HEK293T (cell line): Measurements from ENCODE around the gene ESAM.
"Not testable (repeated sequence)": the region's sequence is repeated elsewhere in the genome, so short reads cannot be mapped to it uniquely, and the experiment has no call there.

ENCODE experiments used
- CTCF ChIA-PET: fragments of 350-600 bp; formaldehyde crosslinking; extraction: SDS; loops from one replicate; lab custom pipeline; 2021; ENCODE audit warnings: antibody characterized with exemption, inconsistent platforms; lab: Yijun Ruan, JAX
- POLR2A ChIA-PET: fragments of 350-600 bp; formaldehyde crosslinking; extraction: SDS; loops from one replicate; lab custom pipeline; 2020; ENCODE audit warnings: antibody characterized with exemption, inconsistent platforms; lab: Yijun Ruan, JAX
- DNase-seq: peaks from one replicate; pipeline ENCODE4 v3.0.0; 2012; ENCODE audit warnings: mixed read lengths; ENCODE audit errors: extremely low spot score
- ARNT ChIP-seq: fragments of 450-650 bp; IDR thresholded peaks from 2 replicates; pipeline ENCODE4 v1.6.1; 2017; ENCODE audit warnings: mild to moderate bottlenecking
- BHLHE40 ChIP-seq: fragments of 450-650 bp; IDR thresholded peaks from 2 replicates; pipeline ENCODE4 v1.6.1; 2016; ENCODE audit warnings: mild to moderate bottlenecking, moderate library complexity, borderline replicate concordance
- CTBP1 ChIP-seq: fragments of 450-650 bp; IDR thresholded peaks from 2 replicates; pipeline ENCODE4 v1.6.1; 2016; ENCODE audit warnings: borderline replicate concordance
- ELF4 ChIP-seq: fragments of 450-650 bp; IDR thresholded peaks from 2 replicates; pipeline ENCODE4 v1.6.1; 2017; ENCODE audit warnings: antibody characterized with exemption
- FOXA1 ChIP-seq: fragments of 450-650 bp; IDR thresholded peaks from 2 replicates; pipeline ENCODE4 v1.6.1; 2016; ENCODE audit warnings: mild to moderate bottlenecking
- FOXK2 ChIP-seq: fragments of 450-650 bp; IDR thresholded peaks from 2 replicates; pipeline ENCODE4 v1.6.1; 2016; ENCODE audit warnings: mild to moderate bottlenecking
- FOXM1 ChIP-seq: fragments of 450-650 bp; IDR thresholded peaks from 2 replicates; pipeline ENCODE4 v1.6.1; 2017; ENCODE audit warnings: mild to moderate bottlenecking, borderline replicate concordance
- HDGF ChIP-seq: fragments of 450-650 bp; IDR thresholded peaks from 2 replicates; pipeline ENCODE4 v1.6.1; 2017; ENCODE audit warnings: antibody characterized with exemption, borderline replicate concordance
- L3MBTL2 ChIP-seq: fragments of 450-650 bp; conservative IDR thresholded peaks from 2 replicates; pipeline ENCODE4 v1.6.1; 2016; ENCODE audit warnings: mild to moderate bottlenecking
- LEF1 ChIP-seq: fragments of 450-650 bp; IDR thresholded peaks from 2 replicates; pipeline ENCODE4 v1.6.1; 2017; ENCODE audit warnings: mild to moderate bottlenecking, borderline replicate concordance
- NFRKB ChIP-seq: fragments of 450-650 bp; IDR thresholded peaks from 2 replicates; pipeline ENCODE4 v1.6.1; 2016; ENCODE audit warnings: mild to moderate bottlenecking, moderate library complexity
- SP1 ChIP-seq: fragments of 450-650 bp; IDR thresholded peaks from 2 replicates; pipeline ENCODE4 v1.6.1; 2017
- SUZ12 ChIP-seq: fragments of 450-650 bp; IDR thresholded peaks from 2 replicates; pipeline ENCODE4 v1.6.1; 2016; ENCODE audit warnings: mild to moderate bottlenecking
- TARDBP ChIP-seq: fragments of 450-650 bp; IDR thresholded peaks from 2 replicates; pipeline ENCODE4 v1.6.1; 2016
- ZNF384 ChIP-seq: fragments of 450-650 bp; IDR thresholded peaks from 2 replicates; pipeline ENCODE4 v1.6.1; 2016
- TF ChIP-seq, protein P1 (sequence below): fragments of 450-650 bp; IDR thresholded peaks from 2 replicates; pipeline ENCODE4 v1.6.1; 2016

ESAM gene

DNA sequence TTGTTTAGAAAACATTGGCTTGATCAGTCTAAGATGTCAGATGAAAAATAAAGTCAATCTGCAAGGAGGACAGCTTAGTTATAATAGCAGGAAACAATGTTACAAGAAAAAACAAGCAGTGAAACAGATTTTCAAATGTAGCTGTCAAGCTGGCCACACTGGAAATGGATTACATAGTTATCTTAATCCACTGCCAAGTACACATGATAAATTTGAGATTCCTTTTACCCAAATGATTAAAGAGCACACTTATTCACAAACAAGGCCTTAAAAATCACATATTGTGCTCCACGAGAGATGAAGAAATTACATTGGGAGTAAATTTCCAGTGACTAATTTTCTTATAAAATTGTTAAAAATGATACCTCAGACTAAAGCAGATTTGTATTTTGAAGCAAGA is 17.5 kb upstream of the ESAM start:
- DNase-seq = no peak
- ChIA-PET CTCF (interaction anchor here (1.7 kb wide), 1 partner anchor 16 kb away, joined by 8 read pairs; no protein-coding TSS in a partner anchor), POLR2A (interaction anchor here (1.4 kb wide), 1 partner anchor 16 kb away, joined by 3 read pairs; no protein-coding TSS in a partner anchor)
- no peak for TF ChIP-seq FOXK2
- TF ChIP-seq SUZ12 = no peak
- no peak for TF ChIP-seq LEF1
- TF ChIP-seq ZNF384 = no peak
- TF ChIP-seq TARDBP = no peak
- TF ChIP-seq, protein P1, sequence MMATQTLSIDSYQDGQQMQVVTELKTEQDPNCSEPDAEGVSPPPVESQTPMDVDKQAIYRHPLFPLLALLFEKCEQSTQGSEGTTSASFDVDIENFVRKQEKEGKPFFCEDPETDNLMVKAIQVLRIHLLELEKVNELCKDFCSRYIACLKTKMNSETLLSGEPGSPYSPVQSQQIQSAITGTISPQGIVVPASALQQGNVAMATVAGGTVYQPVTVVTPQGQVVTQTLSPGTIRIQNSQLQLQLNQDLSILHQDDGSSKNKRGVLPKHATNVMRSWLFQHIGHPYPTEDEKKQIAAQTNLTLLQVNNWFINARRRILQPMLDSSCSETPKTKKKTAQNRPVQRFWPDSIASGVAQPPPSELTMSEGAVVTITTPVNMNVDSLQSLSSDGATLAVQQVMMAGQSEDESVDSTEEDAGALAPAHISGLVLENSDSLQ = no peak
- TF ChIP-seq CTBP1 = no peak
- TF ChIP-seq ARNT = no peak
- TF ChIP-seq BHLHE40 = no peak

DNA sequence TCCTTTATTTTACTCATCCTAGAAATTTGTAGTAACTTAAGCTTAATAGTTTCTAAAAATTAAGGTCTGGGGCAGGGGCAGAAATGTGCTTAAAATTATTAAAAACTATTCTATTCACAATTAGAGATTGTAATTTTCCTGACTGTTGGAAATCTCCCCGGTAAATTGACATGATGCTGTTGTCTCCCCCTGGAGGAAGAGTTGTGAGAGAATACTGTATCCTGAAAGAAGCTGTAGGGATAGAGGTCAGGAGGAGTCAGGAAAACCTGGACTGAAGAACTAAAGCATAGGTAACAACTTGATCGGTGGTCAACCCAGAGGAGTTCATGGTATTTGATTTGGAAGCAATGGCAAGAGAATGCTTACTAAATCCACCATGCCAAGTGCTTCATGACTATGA is 16.2 kb upstream of the ESAM start:
- TF ChIP-seq L3MBTL2 = no peak
- TF ChIP-seq SP1 = no peak
- no peak for TF ChIP-seq ZNF384
- TF ChIP-seq FOXM1 = no peak
- no peak for TF ChIP-seq HDGF
- no peak for TF ChIP-seq BHLHE40
- no peak for TF ChIP-seq FOXK2
- no peak for TF ChIP-seq TARDBP
- POLR2A ChIA-PET = no interaction called here
- no peak for DNase-seq
- CTCF ChIA-PET = interaction anchor here (0.8 kb wide), 1 partner anchor 12 kb away, joined by 4 read pairs; no protein-coding TSS in a partner anchor

DNA sequence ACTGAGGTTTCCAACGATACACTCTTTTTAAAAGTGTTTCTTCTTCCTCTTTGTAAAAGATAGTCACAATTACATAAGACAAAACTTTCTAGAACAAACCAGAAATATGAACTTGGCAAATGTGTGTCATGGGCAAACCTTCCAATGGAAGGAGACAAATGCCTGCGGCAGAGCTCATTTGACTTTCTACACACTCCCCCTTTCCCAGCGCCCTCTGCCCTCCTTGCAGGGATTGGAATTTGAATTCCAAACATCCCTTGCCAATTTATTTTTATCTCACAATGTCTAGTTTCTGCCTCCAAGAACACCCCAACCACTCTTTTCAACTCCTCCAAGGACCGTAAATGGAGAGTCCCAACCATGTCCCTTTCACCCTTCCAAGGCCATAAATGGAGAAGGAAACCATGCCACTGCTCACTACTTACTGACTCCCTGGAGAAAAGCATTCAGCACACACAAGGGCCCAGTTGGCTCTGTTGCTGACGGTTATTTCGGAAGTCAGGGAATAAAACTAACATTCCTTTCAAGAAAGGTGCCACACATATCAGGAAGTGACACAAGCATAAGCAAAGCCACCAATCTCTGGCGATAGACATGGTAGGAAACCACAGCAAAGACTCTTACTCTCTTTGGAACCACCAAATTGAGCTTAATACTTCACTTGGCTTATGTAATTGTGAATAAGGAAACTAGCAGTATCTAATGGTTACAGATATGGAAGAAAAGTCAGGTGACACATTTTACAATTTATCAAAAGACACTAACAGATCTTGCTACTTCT is 15.0 kb upstream of the ESAM start:
- no peak for DNase-seq
- ChIA-PET CTCF (no interaction called here), POLR2A (no interaction called here)
- no peak for TF ChIP-seq SUZ12
- TF ChIP-seq SP1 = no peak
- no peak for TF ChIP-seq HDGF
- TF ChIP-seq L3MBTL2 = no peak
- TF ChIP-seq FOXK2 = no peak
- no peak for TF ChIP-seq CTBP1
- TF ChIP-seq ARNT = no peak
- no peak for TF ChIP-seq LEF1
- TF ChIP-seq FOXA1 = no peak
- TF ChIP-seq ELF4 = no peak
- no peak for TF ChIP-seq NFRKB
- TF ChIP-seq, protein P1 = no peak
- no peak for TF ChIP-seq ZNF384
- TF ChIP-seq FOXM1 = no peak

DNA sequence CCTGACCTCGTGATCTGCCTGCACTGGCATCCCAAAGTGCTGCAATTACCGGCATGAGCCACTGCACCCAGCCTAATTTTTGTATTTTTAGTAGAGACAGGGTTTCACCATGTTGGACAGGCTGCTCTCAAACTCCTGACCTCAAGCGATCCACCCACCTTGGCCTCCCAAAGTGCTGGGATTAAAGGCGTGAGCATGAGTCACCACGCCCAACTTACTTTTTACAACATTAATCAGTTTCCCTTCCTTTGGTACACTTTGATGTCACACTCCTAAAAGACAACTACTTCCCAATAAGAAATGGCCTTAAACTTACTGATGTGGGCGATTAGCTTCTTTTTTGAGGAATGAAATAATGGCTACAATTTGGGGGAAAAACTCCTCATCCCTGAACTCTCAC is 8.9 kb upstream of the ESAM start:
- CTCF ChIA-PET = interaction anchor here (0.7 kb wide), 1 partner anchor 8 kb away, joined by 3 read pairs; no protein-coding TSS in a partner anchor
- DNase-seq, POLR2A ChIA-PET: not testable (repeated sequence)

DNA sequence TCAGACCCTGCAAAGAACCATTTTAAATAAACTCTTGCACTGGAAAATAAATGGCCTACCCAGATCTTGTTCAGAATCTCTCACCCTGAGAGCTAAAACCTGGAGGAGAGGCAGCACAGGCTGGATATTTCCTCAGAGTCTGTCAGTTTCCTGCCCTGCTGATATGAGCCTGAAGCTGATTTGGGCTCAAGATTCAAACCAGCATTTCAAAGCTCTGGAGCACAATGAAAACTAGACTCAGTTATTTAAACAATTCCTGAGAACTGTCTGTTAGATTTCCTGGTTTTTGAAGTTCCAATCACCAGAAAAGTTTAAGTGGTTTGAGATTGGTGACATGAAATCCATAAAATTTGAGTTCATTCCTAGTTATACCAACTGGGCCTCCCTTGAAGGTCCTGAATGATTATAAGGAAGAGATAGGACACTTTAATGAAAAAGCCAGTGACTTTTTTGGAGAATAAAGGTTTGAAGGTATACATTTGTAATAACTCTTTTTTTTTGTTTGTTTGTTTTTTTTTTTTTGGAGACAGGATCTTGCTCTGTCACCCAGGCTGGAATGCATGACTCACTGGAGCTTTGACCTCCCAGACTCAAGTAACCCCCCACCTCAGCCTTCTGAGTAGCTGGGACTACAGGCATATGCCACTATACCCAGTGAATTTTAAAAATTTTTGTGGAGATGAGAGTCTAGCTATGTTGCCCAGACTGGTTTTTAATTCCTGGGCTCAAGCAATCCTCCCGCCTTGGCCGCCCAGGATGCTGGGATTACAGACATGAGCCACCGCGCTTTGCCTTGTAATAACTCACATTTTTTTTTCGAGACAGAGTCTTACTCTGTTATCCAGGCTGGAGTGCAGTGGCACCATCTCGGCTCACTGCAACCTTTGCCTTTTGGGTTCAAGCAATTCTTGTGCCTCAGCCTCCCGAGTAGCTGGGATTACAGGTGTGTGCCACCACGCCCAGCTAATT is 8.0 kb upstream of the ESAM start:
- no peak for TF ChIP-seq FOXA1
- TF ChIP-seq ARNT = no peak
- no peak for TF ChIP-seq BHLHE40
- TF ChIP-seq, protein P1 = no peak
- TF ChIP-seq FOXM1 = no peak
- TF ChIP-seq FOXK2 = no peak
- no peak for TF ChIP-seq CTBP1
- TF ChIP-seq SUZ12 = no peak
- POLR2A ChIA-PET = no interaction called here
- CTCF ChIA-PET = interaction anchor here (0.9 kb wide), 1 partner anchor 24 kb away, joined by 5 read pairs; no protein-coding TSS in a partner anchor
- no peak for DNase-seq

DNA sequence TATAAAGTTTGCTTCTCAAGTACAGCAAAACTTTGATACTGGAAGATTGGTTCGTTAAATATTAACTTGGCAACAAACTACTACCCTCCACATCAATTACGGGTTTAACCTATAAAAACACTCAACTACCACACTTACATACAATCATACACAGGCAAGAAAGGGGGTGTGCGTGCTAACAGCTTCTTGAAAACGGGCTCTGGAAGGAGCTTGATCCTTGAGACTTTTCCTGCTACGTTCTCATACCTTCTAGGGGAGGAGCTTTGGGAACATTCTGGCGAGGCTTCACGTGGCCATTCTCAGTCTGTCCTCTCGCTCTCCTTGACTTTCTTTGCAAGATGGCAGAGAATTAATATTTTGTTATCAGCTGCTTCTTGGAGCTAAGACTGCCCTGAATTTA is 6.8 kb upstream of the ESAM start:
- no peak for DNase-seq
- ChIA-PET CTCF (interaction anchor here (0.6 kb wide), 1 partner anchor 68 kb away, joined by 3 read pairs; no protein-coding TSS in a partner anchor), POLR2A (no interaction called here)
- TF ChIP-seq TARDBP (no peak), FOXA1 (no peak), ARNT (no peak), BHLHE40 (no peak), ELF4 (no peak), LEF1 (no peak), SP1 (no peak), FOXK2 (no peak), FOXM1 (no peak), HDGF (no peak), SUZ12 (no peak), L3MBTL2 (no peak), CTBP1 (no peak), NFRKB (no peak), ZNF384 (no peak)
- TF ChIP-seq, protein P1 = no peak
